HT-29 (cell line): ENCODE results near the gene RTP1. TPM values are rescaled to one million over a fixed set of nuclear protein-coding genes. Genes with fewer than 3 reads are reported as not detected.
"Not testable (repeated sequence)": the region's sequence is repeated elsewhere in the genome, so short reads cannot be mapped to it uniquely, and the experiment has no call there.

Source experiments
- DNase-seq: peaks from one replicate; pipeline ENCODE4 v3.0.0-alpha.2; 2015; ENCODE audit warnings: low spot score
- total RNA-seq: library from RNA; depleted of rRNA; stranded (reverse); fragments of >200 nt; shearing (Covaris generic); gene quantifications from 2 replicates; pipeline ENCODE4 v1.2.3, GENCODE V29; 2014; rRNA removed

RTP1 gene
- total RNA-seq, 1 experiment from 2014 or later, result not detected

DNA sequence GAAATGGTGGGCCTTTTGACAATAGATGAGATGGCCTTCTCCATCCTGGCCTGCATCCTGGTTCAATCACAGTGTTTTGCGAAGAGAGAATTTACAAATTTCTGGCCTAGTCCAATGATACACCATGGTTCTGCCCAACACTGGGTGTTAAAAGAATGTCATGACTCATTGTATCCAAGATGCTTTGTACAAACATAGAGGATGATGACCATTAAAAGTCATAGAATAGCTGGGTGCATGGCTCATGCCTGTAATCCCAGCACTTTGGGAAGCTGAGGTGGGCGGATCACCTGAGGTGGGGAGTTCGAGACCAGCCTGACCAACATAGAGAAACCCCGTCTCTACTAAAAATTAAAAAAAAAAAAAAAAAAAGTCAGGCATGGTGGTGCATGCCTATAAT is 41.5 kb downstream of the RTP1 start:
- not testable (repeated sequence) for DNase-seq

DNA sequence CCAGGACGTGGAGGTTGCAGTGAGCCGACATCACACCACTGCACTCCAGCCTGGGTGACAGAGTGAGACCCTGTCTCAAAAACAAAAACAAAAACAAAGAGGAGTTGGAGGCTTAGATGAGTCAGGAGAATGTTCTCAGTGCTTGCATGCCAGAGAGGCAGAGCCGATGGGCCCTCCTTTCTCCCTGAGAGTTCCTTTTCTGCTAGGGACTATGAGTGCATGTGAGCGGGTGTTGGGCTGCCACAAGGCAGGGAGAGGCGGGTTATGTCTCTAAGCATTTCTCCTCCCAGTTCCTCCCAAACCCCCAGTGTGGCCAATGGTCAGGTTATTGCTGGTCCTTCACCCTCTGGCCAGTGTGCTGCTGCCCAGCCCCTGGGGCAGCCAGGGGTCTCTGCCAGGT is 45.1 kb downstream of the RTP1 start:
- DNase-seq, result no peak

DNA sequence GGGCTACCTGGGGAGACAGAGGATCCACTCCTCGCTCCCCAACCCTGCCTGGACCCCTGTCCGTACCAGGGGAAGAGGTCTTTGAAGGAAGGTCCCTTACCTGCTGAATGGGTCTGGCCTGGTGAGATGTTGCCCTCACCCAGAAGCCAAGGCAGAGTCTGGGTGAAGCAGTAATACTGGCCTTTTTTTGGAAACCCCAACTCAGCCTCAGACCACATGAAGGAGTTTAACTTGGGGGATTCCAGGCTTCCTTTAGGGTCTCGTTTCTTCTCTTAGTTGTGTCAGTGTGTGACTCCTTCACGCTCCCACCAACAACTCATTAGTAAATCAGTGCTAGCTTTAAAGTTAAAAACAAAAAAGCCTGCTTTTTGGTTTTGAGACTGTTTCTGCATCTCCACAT is 45.6 kb downstream of the RTP1 start:
- DNase-seq, result no peak

DNA sequence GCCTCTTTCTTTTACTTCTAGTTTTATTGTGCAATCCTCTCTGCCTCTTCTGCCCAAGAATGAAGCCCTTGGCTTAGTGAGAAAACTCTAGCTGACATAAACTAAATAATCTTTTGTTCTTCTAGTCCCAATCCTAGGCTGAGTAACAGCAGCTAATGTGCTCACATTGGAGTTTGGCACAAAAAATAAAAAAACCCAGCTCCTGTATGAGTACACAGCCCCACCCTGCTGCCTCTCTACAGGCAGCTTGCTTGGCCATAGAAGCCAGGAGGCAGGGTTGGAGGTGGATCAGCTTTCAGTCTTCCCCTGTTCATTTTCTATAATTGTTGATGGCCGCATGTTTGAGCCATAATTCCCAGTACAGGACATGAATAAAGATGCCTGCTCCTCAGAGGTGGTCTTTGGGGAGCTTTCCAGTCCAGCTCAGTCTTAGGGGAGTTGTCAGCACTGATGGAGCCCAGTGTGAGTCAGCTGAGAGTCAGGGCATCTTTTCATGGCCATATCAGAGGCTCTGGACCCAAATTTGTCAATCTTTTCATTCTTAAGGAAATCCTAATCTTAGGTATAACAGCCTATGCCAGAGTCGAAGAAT is 46.7 kb downstream of the RTP1 start:
- no peak for DNase-seq

DNA sequence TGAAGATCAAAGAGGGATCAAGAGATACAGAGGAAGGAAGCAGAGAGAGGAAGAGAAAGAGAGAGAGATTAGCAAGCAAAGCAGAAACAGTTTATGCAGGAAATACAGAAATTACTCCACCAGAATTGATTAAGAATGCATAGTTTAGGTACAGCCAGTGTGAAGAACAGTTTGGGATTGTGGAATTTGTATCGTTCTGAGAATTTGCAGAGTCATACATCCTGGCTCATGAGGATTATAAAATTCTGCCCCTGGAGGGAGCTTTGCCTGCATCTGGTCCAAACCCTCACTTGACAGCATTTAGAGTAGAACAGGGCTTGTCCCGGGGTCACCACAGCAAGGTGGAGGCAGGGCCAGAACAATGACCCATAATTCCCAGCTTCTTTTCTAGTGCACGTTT is 50.1 kb downstream of the RTP1 start:
- DNase-seq, result no peak

Other genes with a start within 250 kb of the RTP1 start
- gene RPL39L, start 58.0 kb upstream of the RTP1 start, total RNA-seq, result not detected in 2 replicates
- not detected in 2 replicates for gene MASP1, start 94.3 kb downstream of the RTP1 start, total RNA-seq
- 0.05 and 0.23 TPM in 2 replicates for gene RTP4, start 170.9 kb downstream of the RTP1 start, total RNA-seq